ENCODE data around the gene TUBB3.

Gene TUBB3

GRCh38 chr16:89969741-89970410 lies 46.7 kb downstream of the TUBB3 start:
- no peak for DNase-seq

- no peak for DNase-seq
These were observed 48.5 kb downstream of the TUBB3 start for GRCh38 chr16:89971495-89972243.

GRCh38 chr16:89972244-89973234 lies 49.4 kb downstream of the TUBB3 start:
- peak; percentile 97 for DNase-seq

GRCh38 chr16:89973235-89973634 lies 50.1 kb downstream of the TUBB3 start:
- DNase-seq, result no peak

GRCh38 chr16:89973654-89974335 lies 50.7 kb downstream of the TUBB3 start:
- no peak for DNase-seq

GRCh38 chr16:89974870-89975269 lies 51.7 kb downstream of the TUBB3 start:
- no peak for DNase-seq

GRCh38 chr16:89981414-89981813 lies 58.3 kb downstream of the TUBB3 start:
- no peak for DNase-seq

GRCh38 chr16:89982318-89982717 lies 59.2 kb downstream of the TUBB3 start:
- DNase-seq, result no peak

GRCh38 chr16:89983536-89983935 lies 60.4 kb downstream of the TUBB3 start:
- DNase-seq, result no peak

GRCh38 chr16:89984216-89984615 lies 61.1 kb downstream of the TUBB3 start:
- DNase-seq, result no peak

GRCh38 chr16:89985219-89985618 lies 62.1 kb downstream of the TUBB3 start:
- no peak for DNase-seq
